HG03039 (cell line): ENCODE results near the gene UBAC2.
"Not testable (repeated sequence)": the region's sequence is repeated elsewhere in the genome, so short reads cannot be mapped to it uniquely, and the experiment has no call there.

Experiments used
- ATAC-seq: cut with Tn5 transposase; IDR thresholded peaks from one replicate; pipeline ENCODE4 v1.9.1; 2021; ENCODE audit warnings: mild to moderate bottlenecking, moderate library complexity; ENCODE audit not compliant: unreplicated experiment

The UBAC2 gene

GRCh38 chr13:99407906-99408702, 207.4 kb downstream of the UBAC2 start:
- no peak for ATAC-seq

GRCh38 chr13:99408703-99409000, 208.0 kb downstream of the UBAC2 start:
- ATAC-seq = no peak

DNA sequence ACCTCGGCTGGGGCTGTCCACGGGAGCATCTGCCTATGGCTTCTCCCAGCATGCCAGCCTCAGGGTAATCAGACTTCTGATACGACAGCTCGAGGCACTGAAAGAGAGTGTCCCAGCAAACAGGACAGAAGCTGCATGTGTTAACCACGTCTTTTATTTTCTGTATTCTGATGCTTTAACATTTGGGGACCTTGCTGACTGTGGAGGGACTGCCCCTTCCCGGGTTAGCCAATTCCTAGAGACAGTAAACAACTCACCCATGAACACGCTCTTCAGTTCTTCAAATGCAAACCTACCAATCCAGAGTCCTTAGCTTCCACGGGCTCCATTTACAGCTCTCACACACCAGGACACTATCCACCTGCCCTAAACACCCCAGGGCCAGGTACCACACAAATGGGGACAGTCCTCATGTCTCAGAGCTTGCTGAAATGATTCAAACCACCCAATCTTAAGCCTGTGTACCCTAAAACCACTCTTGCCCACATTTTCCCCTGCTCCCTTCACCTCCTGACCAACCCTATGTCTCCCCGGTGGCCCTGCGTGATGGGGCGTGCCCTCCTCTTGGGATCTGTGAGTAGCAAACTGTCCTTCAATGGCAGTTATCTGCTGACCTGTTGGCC, 208.9 kb downstream of the UBAC2 start:
- not testable (repeated sequence) for ATAC-seq

GRCh38 chr13:99410646-99411475, 210.2 kb downstream of the UBAC2 start:
- not testable (repeated sequence) for ATAC-seq

DNA sequence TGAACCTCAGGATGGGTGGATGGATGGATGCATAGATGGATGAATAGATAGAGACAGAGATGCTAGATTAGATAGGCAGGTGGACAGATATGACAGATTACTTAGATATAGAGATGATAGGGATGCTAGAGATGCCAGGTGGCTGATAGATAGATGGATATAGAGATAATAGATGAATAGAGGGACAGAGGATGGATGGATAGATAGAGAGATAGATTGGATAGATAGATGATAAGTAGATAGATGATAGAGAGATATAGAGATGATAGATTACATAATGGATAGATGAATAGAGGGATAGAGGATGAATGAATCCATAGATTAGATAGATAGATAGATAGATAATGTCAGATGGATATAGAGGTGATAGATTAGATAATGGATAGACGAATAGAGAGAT, 212.2 kb downstream of the UBAC2 start:
- ATAC-seq = no peak

DNA sequence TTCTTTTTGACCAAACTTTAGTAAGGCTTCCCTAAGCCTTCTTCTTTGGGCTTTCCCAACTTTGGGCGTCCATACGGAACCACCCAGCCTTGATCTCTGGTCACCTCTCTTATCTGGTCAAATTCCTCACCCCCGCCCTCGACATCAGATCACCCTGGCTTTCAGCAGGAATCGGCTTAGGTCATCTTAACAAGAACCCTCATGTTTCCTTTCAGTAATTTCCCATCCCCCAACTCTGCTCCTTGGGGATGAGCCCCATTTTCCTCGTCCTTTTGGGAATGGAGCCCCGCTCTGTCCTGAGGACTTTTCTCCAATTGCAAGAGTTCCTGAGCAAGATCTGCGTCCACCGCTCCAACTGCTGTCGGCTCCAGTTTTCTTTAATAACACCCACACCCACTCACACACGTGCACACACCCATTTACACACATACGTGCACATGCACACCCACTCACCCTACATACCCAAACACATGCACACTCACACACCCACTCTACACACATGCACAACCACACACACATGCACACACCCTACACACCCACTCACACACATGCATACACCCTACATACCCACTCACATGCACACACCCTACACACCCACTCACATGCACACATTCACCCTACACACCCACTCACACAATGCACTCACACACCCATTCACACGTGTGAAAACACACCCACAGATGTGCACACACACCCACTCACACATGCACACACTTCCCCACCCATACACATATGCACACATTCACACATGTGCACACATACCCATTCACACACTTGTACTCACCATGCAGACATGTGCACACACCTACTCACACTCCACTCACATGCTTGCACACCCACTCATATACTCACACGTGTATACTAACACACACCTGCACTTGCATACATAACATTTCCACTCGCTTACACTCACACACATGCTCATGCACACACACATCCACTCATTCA, 213.7 kb downstream of the UBAC2 start:
- ATAC-seq = no peak

- ATAC-seq = no peak
Observed at GRCh38 chr13:99415014-99415650, 214.5 kb downstream of the UBAC2 start.

- ATAC-seq = no peak
Observed at GRCh38 chr13:99415851-99416331, 215.2 kb downstream of the UBAC2 start.

GRCh38 chr13:99416411-99417121, 215.9 kb downstream of the UBAC2 start:
- no peak for ATAC-seq

- no peak for ATAC-seq
Observed at GRCh38 chr13:99417201-99418102, 216.8 kb downstream of the UBAC2 start.

DNA sequence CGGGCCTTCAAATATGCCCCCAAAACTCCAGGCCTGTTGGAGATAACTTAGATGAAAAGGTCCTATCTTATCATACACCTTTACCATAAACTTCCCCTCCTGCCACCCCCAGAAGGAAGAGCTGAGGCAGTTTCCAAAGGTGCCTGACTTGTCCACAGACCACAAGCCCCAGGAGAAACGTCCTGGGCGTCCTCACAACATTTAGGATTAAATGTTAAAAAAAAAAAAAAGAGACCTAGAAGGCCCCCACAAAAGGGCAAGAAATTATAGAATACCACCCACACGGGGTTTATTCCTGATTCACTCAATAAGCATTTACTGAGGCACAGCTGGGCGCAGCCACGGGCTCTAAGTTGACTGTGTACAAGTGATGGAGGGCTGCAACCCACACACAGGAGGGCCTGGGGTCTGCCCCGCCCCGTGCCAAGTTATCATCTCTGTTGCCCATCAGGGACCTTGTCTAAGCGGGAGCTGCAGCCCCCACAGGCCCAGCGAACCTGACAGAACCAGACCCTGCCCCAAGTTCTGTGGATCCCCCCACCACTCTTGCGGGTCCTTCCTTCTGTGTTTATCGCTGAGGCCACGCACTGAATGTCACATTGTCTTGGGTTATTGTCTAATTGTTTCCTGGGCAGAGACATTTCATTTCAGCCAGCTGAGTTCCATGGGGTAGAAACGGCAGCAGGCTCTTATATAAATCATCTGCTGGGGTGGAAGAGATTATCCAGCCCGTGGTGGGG, 217.6 kb downstream of the UBAC2 start:
- ATAC-seq = no peak

DNA sequence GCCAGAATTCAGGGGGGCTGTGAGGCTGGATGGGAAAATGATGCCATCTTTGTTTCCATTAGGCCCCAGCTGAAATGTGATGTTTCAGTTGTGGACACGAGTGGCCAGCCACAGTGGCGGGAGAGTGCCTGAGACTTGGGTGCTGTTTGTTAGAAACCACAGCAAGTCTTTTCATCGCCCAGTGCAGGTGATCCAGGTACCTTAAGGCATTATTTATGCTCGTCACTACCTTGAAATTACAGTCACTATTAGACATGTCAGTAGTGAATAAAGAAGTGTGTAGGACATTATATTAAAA, 218.1 kb downstream of the UBAC2 start:
- no peak for ATAC-seq

DNA sequence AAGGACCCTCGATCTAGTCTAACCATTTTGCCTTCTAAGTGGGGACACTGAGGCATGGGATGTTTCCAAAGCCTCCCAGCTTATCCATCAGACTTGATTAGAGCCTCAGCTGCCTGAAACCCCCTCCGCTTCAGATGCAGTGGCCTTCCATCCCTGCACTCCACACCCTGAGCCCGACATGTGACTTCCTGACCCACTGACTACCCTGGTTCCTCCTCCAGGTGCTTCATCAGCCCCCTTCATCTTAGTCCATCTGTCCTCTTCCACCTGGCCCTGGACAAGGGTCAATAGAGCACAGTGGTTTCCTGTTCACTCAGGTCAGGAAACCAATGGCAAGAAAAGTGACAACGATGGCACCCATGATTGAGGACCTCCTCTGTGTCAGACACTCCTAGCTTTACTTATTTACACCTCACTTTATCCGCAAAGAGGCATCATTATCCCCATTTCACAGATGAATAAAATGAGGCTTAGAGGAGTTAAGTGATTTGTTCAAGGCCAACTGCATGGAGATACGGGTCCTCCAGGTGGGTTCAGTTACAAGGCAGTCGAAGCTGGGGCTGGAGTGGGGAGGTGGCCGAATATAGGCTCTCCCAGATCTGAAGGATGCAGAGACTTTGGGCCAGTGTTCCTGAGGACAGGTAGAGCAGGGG, 219.1 kb downstream of the UBAC2 start:
- no peak for ATAC-seq

DNA sequence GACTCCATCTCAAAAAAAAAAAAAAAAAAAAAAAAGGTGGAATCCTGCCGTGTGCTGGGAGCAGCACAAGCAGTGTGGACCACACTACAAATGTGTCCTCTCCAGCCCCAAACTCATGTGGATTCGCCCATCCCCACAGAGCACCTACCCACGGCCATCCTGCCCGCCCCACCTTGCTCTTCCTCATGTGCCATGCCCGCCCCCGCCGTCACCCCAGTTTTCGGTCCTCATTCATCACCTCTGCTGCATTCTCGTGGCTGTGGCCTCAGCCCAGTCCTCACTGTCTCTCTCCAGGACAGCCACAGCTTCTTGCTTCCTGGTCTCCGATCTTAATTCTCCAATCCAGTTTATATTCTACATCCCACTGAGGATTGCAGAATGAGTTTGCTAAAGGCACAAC, 220.6 kb downstream of the UBAC2 start:
- ATAC-seq = no peak

DNA sequence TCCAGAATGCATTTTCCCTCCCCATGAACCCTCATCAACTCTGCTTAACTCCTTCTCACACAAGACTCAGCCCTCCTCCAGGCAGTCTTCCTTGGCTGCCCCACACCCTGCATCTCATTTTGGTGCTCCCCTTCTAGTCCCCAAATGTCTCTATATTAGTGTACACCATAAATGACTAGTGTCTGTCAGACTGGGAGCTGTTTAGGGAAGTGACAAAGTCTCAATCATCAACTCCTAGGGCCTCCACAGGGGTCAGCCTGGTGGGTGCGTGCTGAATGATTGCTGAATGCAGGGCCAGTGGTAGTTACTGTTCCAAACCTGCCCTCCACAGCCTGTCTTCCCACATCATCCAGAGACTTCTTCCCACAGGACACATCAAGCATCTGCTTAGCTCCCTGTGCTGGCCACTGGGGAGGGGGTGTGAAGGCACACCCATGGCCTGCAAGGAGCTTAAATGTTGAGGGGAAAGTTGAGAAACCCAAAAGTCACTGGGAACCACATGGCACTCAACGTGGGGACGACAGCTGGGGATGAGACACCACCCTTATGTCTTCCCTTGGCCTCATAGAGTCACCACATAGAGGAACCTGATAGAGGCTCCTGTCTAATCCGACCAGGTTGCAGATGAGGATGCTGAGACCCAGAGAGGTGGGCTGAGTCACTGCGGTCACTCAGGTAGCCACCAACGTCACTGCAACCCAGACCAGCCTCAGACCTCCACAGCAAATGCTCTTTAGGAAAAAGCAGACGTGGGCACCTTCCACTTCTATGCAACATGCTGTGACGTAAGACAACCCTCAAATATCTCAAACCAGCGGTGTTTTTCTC, 221.3 kb downstream of the UBAC2 start:
- ATAC-seq = peak; percentile 32

GRCh38 chr13:99422586-99423220, 222.0 kb downstream of the UBAC2 start:
- no peak for ATAC-seq
